GM23338 (cell line): ENCODE measurements around the gene SMIM35. TPM values are rescaled to one million over a fixed set of nuclear protein-coding genes. Genes with fewer than 3 reads are reported as not detected.
A peak's percentile ranks its signal among the peaks of the same experiment; 100 is the strongest.

ENCODE experiments used
- ATAC-seq: fragments of 200-7000 bp; cut with Tn5 transposase; 3 replicates; pipeline ENCODE4 v1.9.1; 2020
- DNase-seq: peaks from one replicate; pipeline ENCODE4 v3.0.0-alpha.2; 2015; ENCODE audit warnings: low spot score
- H2AFZ ChIP-seq: fragments of 200-600 bp; sonication (generic); 2 replicates; pipeline ENCODE4 v1.8.0; 2016; ENCODE audit warnings: antibody characterized with exemption, mild to moderate bottlenecking, moderate library complexity
- H3F3A ChIP-seq: fragments of 200-600 bp; sonication (generic); replicated peaks from 2 replicates; pipeline ENCODE4 v1.8.0; 2017; ENCODE audit warnings: antibody characterized with exemption, mixed run types, low read depth
- H3K27ac ChIP-seq: fragments of 200-600 bp; sonication (generic); 2 replicates; pipeline ENCODE4 v1.6.1; 2016; ENCODE audit warnings: low read depth
- H3K27me3 ChIP-seq: fragments of 200-600 bp; sonication (generic); 2 replicates; pipeline ENCODE4 v1.8.0; 2016; ENCODE audit warnings: mild to moderate bottlenecking, mixed run types, moderate library complexity; ENCODE audit not compliant: insufficient read depth
- H3K36me3 ChIP-seq: fragments of 200-600 bp; sonication (generic); 2 replicates; pipeline ENCODE4 v1.8.0; 2016; ENCODE audit warnings: mild to moderate bottlenecking; ENCODE audit not compliant: insufficient read depth
- H3K4me1 ChIP-seq: fragments of 200-600 bp; sonication (generic); 2 replicates; pipeline ENCODE4 v1.8.0; 2016; ENCODE audit warnings: mild to moderate bottlenecking, moderate library complexity; ENCODE audit not compliant: insufficient read depth
- H3K4me2 ChIP-seq: fragments of 200-600 bp; sonication (generic); 2 replicates; pipeline ENCODE4 v1.7.1; 2017; ENCODE audit warnings: mixed run types
- H3K4me3 ChIP-seq: fragments of 200-600 bp; sonication (generic); 2 replicates; pipeline ENCODE4 v1.6.1; 2016; ENCODE audit warnings: mixed run types
- H3K79me2 ChIP-seq: fragments of 200-600 bp; sonication (generic); replicated peaks from 2 replicates; pipeline ENCODE4 v1.8.0; 2017; ENCODE audit warnings: mild to moderate bottlenecking; ENCODE audit not compliant: insufficient read depth
- H3K9me2 ChIP-seq: fragments of 200-600 bp; sonication (generic); 2 replicates; pipeline ENCODE4 v1.8.0; 2017; ENCODE audit not compliant: insufficient read depth
- H4K20me1 ChIP-seq: fragments of 200-600 bp; sonication (generic); replicated peaks from 2 replicates; pipeline ENCODE4 v1.8.0; 2017; ENCODE audit warnings: mild to moderate bottlenecking; ENCODE audit not compliant: insufficient read depth
- H3K27ac Mint-ChIP-seq: 2 replicates; pipeline ENCODE4 v1.8.0; 2020; ENCODE audit warnings: inconsistent platforms, mild to moderate bottlenecking, moderate library complexity, mixed read lengths
- H3K27me3 Mint-ChIP-seq: 3 replicates; pipeline ENCODE4 v1.8.0; 2022; ENCODE audit warnings: low read depth, mild to moderate bottlenecking, moderate library complexity, mixed read lengths, inconsistent platforms; ENCODE audit not compliant: insufficient read depth, poor library complexity
- H3K36me3 Mint-ChIP-seq: 3 replicates; pipeline ENCODE4 v1.8.0; 2021; ENCODE audit warnings: low read depth, mild to moderate bottlenecking, inconsistent platforms, moderate library complexity, mixed read lengths
- H3K4me1 Mint-ChIP-seq: 3 replicates; pipeline ENCODE4 v1.8.0; 2020; ENCODE audit warnings: mild to moderate bottlenecking, inconsistent platforms, mixed read lengths
- H3K4me3 Mint-ChIP-seq: 3 replicates; pipeline ENCODE4 v1.8.0; 2021; ENCODE audit warnings: moderate library complexity, mild to moderate bottlenecking, inconsistent platforms, mixed read lengths
- H3K9me3 Mint-ChIP-seq: 3 replicates; pipeline ENCODE4 v1.8.0; 2020; ENCODE audit warnings: moderate library complexity, mild to moderate bottlenecking, inconsistent platforms, mixed read lengths
- NANOG ChIP-seq: IDR thresholded peaks from 2 replicates; pipeline ENCODE4 v1.6.1; 2016; ENCODE audit warnings: antibody characterized with exemption, borderline replicate concordance
- polyA plus RNA-seq: library from polyadenylated mRNA; unstranded; fragments of >200 nt; fragmentation: Nextera tagmentation; extraction: Ambion mirVana; gene quantifications from 2 replicates; pipeline ENCODE4 v1.2.1, GENCODE V29; 2016
- total RNA-seq: library from RNA; depleted of rRNA; stranded (reverse); fragments of >200 nt; shearing (Covaris generic); gene quantifications from 2 replicates; pipeline ENCODE4 v1.2.3, GENCODE V29; 2014
- TF ChIP-seq, protein P1 (sequence below): fragments of 250-450 bp; sonication (Bioruptor Pico); IDR thresholded peaks from 2 replicates; pipeline ENCODE4 v1.5.0; 2020; ENCODE audit warnings: mild to moderate bottlenecking, moderate library complexity
- TF ChIP-seq, protein P2 (sequence below), 2 experiments: fragments of 200-600 bp in 1 of 2; sonication (generic) in 1 of 2; conservative IDR thresholded peaks; 2 replicates each; pipeline versions ENCODE4 v1.5.1 to v1.6.1; 2016 to 2017; ENCODE audit warnings: antibody characterized with exemption in 2 of 2, low read depth in 2 of 2, mild to moderate bottlenecking in 2 of 2, moderate library complexity in 1 of 2

SMIM35 gene
- total and polyA plus RNA-seq, 2 experiments from 2014 or later, result not detected

DNA sequence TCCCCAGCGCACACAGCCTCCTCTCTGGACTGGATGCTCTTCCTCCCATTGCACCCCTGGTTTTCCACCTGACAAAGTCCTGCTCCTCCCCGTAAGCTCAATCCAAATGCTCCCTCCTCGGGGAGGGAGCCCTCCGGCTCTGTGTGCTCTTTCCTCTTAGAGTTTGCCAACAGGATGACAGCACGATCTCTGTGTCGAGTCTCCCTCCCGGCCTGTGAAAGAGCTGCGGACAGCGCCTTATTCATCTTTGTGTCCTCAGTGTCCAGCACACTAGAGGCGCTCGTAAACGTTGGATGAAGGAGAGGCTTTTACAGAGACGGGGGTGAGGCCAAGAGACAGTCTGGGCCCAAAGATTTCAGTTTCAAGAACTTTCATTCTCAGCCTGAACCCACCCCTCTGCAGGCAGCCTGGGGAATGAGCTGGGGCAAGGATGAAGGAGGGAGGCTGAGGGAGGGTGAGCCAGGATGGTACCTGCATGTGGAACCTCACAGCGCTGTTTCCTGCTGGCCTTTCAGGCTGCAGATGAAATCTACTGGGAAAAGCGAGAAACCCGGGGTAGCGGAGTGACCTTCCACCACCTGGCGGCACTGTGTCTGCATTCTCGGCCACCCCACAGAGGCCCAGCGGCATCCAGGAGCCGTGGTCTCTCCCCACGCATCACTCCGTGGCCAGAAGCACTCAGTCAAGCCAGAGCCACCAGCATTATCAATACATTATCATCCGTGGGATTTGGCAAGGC is 18.4 kb downstream of the SMIM35 start:
- no peaks in the 10 kb centered on the region for H3K36me3 ChIP-seq
- DNase-seq, result peak; percentile 80
- ATAC-seq, result peak; percentile 91
- H3K4me1 Mint-ChIP-seq, result peaks cover 3% of the 10 kb centered on the region
- H3K4me2 ChIP-seq, result no peak overlapping the region
- no peak overlapping the region for H3K4me3 ChIP-seq
- H3K27me3 Mint-ChIP-seq, result peaks cover 6% of the 10 kb centered on the region
- no peak for TF ChIP-seq NANOG
- TF ChIP-seq, protein P1, sequence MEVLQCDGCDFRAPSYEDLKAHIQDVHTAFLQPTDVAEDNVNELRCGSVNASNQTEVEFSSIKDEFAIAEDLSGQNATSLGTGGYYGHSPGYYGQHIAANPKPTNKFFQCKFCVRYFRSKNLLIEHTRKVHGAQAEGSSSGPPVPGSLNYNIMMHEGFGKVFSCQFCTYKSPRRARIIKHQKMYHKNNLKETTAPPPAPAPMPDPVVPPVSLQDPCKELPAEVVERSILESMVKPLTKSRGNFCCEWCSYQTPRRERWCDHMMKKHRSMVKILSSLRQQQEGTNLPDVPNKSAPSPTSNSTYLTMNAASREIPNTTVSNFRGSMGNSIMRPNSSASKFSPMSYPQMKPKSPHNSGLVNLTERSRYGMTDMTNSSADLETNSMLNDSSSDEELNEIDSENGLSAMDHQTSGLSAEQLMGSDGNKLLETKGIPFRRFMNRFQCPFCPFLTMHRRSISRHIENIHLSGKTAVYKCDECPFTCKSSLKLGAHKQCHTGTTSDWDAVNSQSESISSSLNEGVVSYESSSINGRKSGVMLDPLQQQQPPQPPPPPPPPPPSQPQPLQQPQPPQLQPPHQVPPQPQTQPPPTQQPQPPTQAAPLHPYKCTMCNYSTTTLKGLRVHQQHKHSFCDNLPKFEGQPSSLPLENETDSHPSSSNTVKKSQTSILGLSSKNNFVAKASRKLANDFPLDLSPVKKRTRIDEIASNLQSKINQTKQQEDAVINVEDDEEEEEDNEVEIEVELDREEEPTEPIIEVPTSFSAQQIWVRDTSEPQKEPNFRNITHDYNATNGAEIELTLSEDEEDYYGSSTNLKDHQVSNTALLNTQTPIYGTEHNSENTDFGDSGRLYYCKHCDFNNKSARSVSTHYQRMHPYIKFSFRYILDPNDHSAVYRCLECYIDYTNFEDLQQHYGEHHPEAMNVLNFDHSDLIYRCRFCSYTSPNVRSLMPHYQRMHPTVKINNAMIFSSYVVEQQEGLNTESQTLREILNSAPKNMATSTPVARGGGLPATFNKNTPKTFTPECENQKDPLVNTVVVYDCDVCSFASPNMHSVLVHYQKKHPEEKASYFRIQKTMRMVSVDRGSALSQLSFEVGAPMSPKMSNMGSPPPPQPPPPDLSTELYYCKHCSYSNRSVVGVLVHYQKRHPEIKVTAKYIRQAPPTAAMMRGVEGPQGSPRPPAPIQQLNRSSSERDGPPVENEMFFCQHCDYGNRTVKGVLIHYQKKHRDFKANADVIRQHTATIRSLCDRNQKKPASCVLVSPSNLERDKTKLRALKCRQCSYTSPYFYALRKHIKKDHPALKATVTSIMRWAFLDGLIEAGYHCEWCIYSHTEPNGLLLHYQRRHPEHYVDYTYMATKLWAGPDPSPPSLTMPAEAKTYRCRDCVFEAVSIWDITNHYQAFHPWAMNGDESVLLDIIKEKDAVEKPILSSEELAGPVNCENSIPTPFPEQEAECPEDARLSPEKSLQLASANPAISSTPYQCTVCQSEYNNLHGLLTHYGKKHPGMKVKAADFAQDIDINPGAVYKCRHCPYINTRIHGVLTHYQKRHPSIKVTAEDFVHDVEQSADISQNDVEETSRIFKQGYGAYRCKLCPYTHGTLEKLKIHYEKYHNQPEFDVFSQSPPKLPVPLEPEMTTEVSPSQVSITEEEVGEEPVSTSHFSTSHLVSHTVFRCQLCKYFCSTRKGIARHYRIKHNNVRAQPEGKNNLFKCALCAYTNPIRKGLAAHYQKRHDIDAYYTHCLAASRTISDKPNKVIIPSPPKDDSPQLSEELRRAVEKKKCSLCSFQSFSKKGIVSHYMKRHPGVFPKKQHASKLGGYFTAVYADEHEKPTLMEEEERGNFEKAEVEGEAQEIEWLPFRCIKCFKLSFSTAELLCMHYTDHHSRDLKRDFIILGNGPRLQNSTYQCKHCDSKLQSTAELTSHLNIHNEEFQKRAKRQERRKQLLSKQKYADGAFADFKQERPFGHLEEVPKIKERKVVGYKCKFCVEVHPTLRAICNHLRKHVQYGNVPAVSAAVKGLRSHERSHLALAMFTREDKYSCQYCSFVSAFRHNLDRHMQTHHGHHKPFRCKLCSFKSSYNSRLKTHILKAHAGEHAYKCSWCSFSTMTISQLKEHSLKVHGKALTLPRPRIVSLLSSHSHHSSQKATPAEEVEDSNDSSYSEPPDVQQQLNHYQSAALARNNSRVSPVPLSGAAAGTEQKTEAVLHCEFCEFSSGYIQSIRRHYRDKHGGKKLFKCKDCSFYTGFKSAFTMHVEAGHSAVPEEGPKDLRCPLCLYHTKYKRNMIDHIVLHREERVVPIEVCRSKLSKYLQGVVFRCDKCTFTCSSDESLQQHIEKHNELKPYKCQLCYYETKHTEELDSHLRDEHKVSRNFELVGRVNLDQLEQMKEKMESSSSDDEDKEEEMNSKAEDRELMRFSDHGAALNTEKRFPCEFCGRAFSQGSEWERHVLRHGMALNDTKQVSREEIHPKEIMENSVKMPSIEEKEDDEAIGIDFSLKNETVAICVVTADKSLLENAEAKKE (CRISPR knock-in tag), result no peak
- TF ChIP-seq, protein P2, sequence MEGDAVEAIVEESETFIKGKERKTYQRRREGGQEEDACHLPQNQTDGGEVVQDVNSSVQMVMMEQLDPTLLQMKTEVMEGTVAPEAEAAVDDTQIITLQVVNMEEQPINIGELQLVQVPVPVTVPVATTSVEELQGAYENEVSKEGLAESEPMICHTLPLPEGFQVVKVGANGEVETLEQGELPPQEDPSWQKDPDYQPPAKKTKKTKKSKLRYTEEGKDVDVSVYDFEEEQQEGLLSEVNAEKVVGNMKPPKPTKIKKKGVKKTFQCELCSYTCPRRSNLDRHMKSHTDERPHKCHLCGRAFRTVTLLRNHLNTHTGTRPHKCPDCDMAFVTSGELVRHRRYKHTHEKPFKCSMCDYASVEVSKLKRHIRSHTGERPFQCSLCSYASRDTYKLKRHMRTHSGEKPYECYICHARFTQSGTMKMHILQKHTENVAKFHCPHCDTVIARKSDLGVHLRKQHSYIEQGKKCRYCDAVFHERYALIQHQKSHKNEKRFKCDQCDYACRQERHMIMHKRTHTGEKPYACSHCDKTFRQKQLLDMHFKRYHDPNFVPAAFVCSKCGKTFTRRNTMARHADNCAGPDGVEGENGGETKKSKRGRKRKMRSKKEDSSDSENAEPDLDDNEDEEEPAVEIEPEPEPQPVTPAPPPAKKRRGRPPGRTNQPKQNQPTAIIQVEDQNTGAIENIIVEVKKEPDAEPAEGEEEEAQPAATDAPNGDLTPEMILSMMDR (conservative IDR thresholded peaks at IDR 0.05; ENCODE audit: low read depth in 2 of 2), result peak; percentile 45 to 73
- H3K9me2 ChIP-seq, result no peaks in the 10 kb centered on the region
- no peaks in the 10 kb centered on the region for H3K36me3 Mint-ChIP-seq
- H2AFZ ChIP-seq, result peak overlapping the region; percentile 87; the same call in 1 of the 2 replicates
- no peaks in the 10 kb centered on the region for H3K79me2 ChIP-seq
- H3K27me3 ChIP-seq, result no peaks in the 10 kb centered on the region
- no peak overlapping the region for H3K27ac Mint-ChIP-seq
- H4K20me1 ChIP-seq, result no peaks in the 10 kb centered on the region
- H3K9me3 Mint-ChIP-seq, result no peaks in the 10 kb centered on the region
- H3F3A ChIP-seq, result no peaks in the 10 kb centered on the region
- no peak overlapping the region for H3K27ac ChIP-seq
- H3K4me3 Mint-ChIP-seq, result no peak overlapping the region
- H3K4me1 ChIP-seq, result no peaks in the 10 kb centered on the region
